NCI-H526 treated with DMSO at 0.1 percent for 48 hours (cell line): ENCODE data around the gene FBH1.
"Not testable (repeated sequence)": the region's sequence is repeated elsewhere in the genome, so short reads cannot be mapped to it uniquely, and the experiment has no call there.

Experiments used
- DNase-seq: peaks from one replicate; lab custom pipeline; 2025; lab: John Stamatoyannopoulos, UW

FBH1 gene

GRCh38 chr10:5942001-5942400 is 52.0 kb downstream of the FBH1 start:
- DNase-seq, result no peak

- DNase-seq, result no peak
Measured at GRCh38 chr10:5942474-5942873, 52.4 kb downstream of the FBH1 start.

GRCh38 chr10:5943536-5943935 is 53.5 kb downstream of the FBH1 start:
- no peak for DNase-seq

GRCh38 chr10:5944389-5945189 is 54.5 kb downstream of the FBH1 start:
- DNase-seq, result no peak

- DNase-seq, result no peak
Measured at GRCh38 chr10:5945190-5945509, 55.1 kb downstream of the FBH1 start.

- no peak for DNase-seq
Measured at GRCh38 chr10:5945561-5946418, 55.7 kb downstream of the FBH1 start.

GRCh38 chr10:5946419-5946775 is 56.4 kb downstream of the FBH1 start:
- not testable (repeated sequence) for DNase-seq

- DNase-seq, result no peak
Measured at GRCh38 chr10:5946786-5947185, 56.7 kb downstream of the FBH1 start.

GRCh38 chr10:5947471-5948207 is 57.6 kb downstream of the FBH1 start:
- no peak for DNase-seq

GRCh38 chr10:5948208-5948585 is 58.2 kb downstream of the FBH1 start:
- no peak for DNase-seq

GRCh38 chr10:5949009-5949759 is 59.1 kb downstream of the FBH1 start:
- no peak for DNase-seq

GRCh38 chr10:5951167-5951711 is 61.2 kb downstream of the FBH1 start:
- DNase-seq, result no peak

GRCh38 chr10:5951721-5952407 is 61.8 kb downstream of the FBH1 start:
- no peak for DNase-seq

GRCh38 chr10:5952731-5953385 is 62.8 kb downstream of the FBH1 start:
- DNase-seq, result no peak

- DNase-seq, result no peak
Measured at GRCh38 chr10:5953676-5954075, 63.6 kb downstream of the FBH1 start.

GRCh38 chr10:5956146-5956936 is 66.3 kb downstream of the FBH1 start:
- DNase-seq, result no peak

GRCh38 chr10:5958077-5958476 is 68.0 kb downstream of the FBH1 start:
- no peak for DNase-seq

- DNase-seq, result no peak
Measured at GRCh38 chr10:5958675-5959074, 68.6 kb downstream of the FBH1 start.

GRCh38 chr10:5959142-5959541 is 69.1 kb downstream of the FBH1 start:
- no peak for DNase-seq

GRCh38 chr10:5959581-5960069 is 69.6 kb downstream of the FBH1 start:
- no peak for DNase-seq
